Panc1 (cell line): ENCODE measurements around the gene GNAO1. TPM values are rescaled to one million over a fixed set of nuclear protein-coding genes. Genes with fewer than 3 reads are reported as not detected.

Source experiments
- ATAC-seq: fragments of 200-7000 bp; cut with Tn5 transposase; 2 replicates; pipeline ENCODE4 v1.9.1; 2020; ENCODE audit warnings: mild to moderate bottlenecking, moderate library complexity
- BruUV-seq: library from RNA; stranded (reverse); fragments of 400-500 nt; replicated peaks from 2 replicates; lab custom pipeline; 2021; lab: Mats Ljungman, UMichigan
- CTCF ChIA-PET: fragments of 300-600 bp; sonication (Branson Sonifier 250); formaldehyde crosslinking; loops from one replicate; lab custom pipeline; 2022; ENCODE audit warnings: antibody characterized with exemption; lab: Charles Lee
- POLR2A ChIA-PET: fragments of 300-600 bp; sonication (Branson Sonifier 250); formaldehyde crosslinking; loops from one replicate; lab custom pipeline; 2022; ENCODE audit warnings: antibody characterized with exemption; lab: Charles Lee
- DNase-seq: peaks from one replicate; pipeline ENCODE4 v3.0.0-alpha.2; 2010; ENCODE audit warnings: low read depth, low spot score
- H3K27ac ChIP-seq: 2 replicates; pipeline ENCODE4 v1.5.1; 2011; ENCODE audit warnings: mild to moderate bottlenecking, low read length, inconsistent platforms
- H3K27me3 ChIP-seq: fragments of 200-500 bp; sonication (Bioruptor generic); 2 replicates; pipeline ENCODE4 v1.6.0; 2014; ENCODE audit warnings: low read length, inconsistent platforms; ENCODE audit not compliant: control insufficient read depth, insufficient read depth
- H3K36me3 ChIP-seq: fragments of 200-500 bp; sonication (Bioruptor generic); 2 replicates; pipeline ENCODE4 v1.5.1; 2014; ENCODE audit warnings: inconsistent platforms, mild to moderate bottlenecking, low read length, moderate library complexity; ENCODE audit not compliant: control insufficient read depth, insufficient read depth
- H3K4me1 ChIP-seq: 2 replicates; pipeline ENCODE4 v1.5.1; 2011; ENCODE audit warnings: inconsistent platforms, mild to moderate bottlenecking, low read length, moderate library complexity; ENCODE audit not compliant: control insufficient read depth, insufficient read depth
- H3K4me3 ChIP-seq, 2 experiments: 2 replicates each; pipeline ENCODE4 v1.5.1; 2011 to 2012; ENCODE audit warnings: low read depth in 2 of 2, low read length in 2 of 2, mild to moderate bottlenecking in 2 of 2, inconsistent platforms in 1 of 2, moderate library complexity in 1 of 2
- H3K9me3 ChIP-seq: fragments of 200-500 bp; sonication (Bioruptor generic); 2 replicates; pipeline ENCODE4 v1.5.1; 2014; ENCODE audit warnings: low read depth, mild to moderate bottlenecking, inconsistent platforms, low read length, moderate library complexity; ENCODE audit not compliant: control insufficient read depth, insufficient read depth
- POLR2AphosphoS5 ChIP-seq: IDR thresholded peaks from 2 replicates; pipeline ENCODE4 v1.6.1; 2012; ENCODE audit warnings: mild to moderate bottlenecking, low read depth, low read length, moderate library complexity
- SIN3A ChIP-seq: IDR thresholded peaks from 2 replicates; pipeline ENCODE4 v1.6.1; 2012; ENCODE audit warnings: low read depth, mild to moderate bottlenecking, low read length, moderate library complexity, borderline replicate concordance; ENCODE audit not compliant: insufficient read depth
- TCF7L2 ChIP-seq: IDR thresholded peaks from 2 replicates; pipeline ENCODE4 v1.6.1; 2011; ENCODE audit warnings: mild to moderate bottlenecking, low read depth, low read length, inconsistent platforms
- in situ Hi-C: cut with HindIII; loops from 2 replicates; pipeline ENCODE4 v1.10.0; 2016; ENCODE audit warnings: low sequenced_read_pairs, low pct_unique_long_range_greater_than_20kb
- intact Hi-C: fragments of 100-400 bp; cut with micrococcal nuclease; formaldehyde crosslinking; loops from one replicate; pipeline ENCODE4 v1.10.0; 2022; ENCODE audit not compliant: unreplicated experiment
- total RNA-seq: library from RNA; stranded (reverse); gene quantifications from one replicate; pipeline ENCODE4 v1.2.1, GENCODE V29; 2021; ENCODE audit not compliant: unreplicated experiment
- TF ChIP-seq, protein P1 (sequence below): fragments of 450-650 bp; IDR thresholded peaks from 2 replicates; pipeline ENCODE4 v1.5.1; 2017; ENCODE audit warnings: mild to moderate bottlenecking
- TF ChIP-seq, protein P2 (sequence below), 2 experiments: IDR thresholded peaks; 2 replicates each; pipeline ENCODE4 v1.6.1; 2011 to 2012; ENCODE audit warnings: low read depth in 2 of 2, control low read depth in 1 of 2, low read length in 1 of 2, mild to moderate bottlenecking in 1 of 2, moderate library complexity in 1 of 2; ENCODE audit not compliant: insufficient read depth in 1 of 2

The GNAO1 gene
- total RNA-seq, 1 experiment from 2014 or later, result 33.4 TPM

DNA sequence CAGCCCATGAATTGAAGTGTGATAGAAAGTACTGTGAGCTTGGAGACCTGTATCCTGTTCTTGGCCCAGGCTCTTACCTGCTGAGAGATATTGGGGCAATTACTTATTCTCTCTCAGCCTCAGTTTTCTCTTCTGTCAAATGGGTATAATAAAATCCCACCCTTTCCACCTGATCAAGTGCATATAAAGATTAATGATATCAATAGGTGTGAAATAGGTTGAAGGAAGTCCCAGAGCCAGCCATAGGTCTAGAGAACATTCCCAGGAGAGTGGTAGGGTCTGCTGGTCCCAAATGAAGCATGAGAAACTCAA is 81.2 kb downstream of the GNAO1 start:
- no peak for DNase-seq
- no TSS peak for BruUV-seq
- intact Hi-C loops, result no loop called here
- H3K9me3 ChIP-seq, result no peaks in the 10 kb centered on the region
- POLR2A ChIA-PET, result no interaction called here
- ATAC-seq, result no peak
- no peak overlapping the region for H3K27ac ChIP-seq
- CTCF ChIA-PET, result no interaction called here
- in situ Hi-C loops, result no loop called here
- no peak overlapping the region for H3K4me3 ChIP-seq
- no peaks in the 10 kb centered on the region for H3K27me3 ChIP-seq
- no peaks in the 10 kb centered on the region for H3K36me3 ChIP-seq
- H3K4me1 ChIP-seq, result no peaks in the 10 kb centered on the region
- TF ChIP-seq TCF7L2, result no peak
- TF ChIP-seq SIN3A, result no peak
- TF ChIP-seq, protein P1, sequence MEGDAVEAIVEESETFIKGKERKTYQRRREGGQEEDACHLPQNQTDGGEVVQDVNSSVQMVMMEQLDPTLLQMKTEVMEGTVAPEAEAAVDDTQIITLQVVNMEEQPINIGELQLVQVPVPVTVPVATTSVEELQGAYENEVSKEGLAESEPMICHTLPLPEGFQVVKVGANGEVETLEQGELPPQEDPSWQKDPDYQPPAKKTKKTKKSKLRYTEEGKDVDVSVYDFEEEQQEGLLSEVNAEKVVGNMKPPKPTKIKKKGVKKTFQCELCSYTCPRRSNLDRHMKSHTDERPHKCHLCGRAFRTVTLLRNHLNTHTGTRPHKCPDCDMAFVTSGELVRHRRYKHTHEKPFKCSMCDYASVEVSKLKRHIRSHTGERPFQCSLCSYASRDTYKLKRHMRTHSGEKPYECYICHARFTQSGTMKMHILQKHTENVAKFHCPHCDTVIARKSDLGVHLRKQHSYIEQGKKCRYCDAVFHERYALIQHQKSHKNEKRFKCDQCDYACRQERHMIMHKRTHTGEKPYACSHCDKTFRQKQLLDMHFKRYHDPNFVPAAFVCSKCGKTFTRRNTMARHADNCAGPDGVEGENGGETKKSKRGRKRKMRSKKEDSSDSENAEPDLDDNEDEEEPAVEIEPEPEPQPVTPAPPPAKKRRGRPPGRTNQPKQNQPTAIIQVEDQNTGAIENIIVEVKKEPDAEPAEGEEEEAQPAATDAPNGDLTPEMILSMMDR, result no peak
- TF ChIP-seq POLR2AphosphoS5, result no peak
- TF ChIP-seq, protein P2, sequence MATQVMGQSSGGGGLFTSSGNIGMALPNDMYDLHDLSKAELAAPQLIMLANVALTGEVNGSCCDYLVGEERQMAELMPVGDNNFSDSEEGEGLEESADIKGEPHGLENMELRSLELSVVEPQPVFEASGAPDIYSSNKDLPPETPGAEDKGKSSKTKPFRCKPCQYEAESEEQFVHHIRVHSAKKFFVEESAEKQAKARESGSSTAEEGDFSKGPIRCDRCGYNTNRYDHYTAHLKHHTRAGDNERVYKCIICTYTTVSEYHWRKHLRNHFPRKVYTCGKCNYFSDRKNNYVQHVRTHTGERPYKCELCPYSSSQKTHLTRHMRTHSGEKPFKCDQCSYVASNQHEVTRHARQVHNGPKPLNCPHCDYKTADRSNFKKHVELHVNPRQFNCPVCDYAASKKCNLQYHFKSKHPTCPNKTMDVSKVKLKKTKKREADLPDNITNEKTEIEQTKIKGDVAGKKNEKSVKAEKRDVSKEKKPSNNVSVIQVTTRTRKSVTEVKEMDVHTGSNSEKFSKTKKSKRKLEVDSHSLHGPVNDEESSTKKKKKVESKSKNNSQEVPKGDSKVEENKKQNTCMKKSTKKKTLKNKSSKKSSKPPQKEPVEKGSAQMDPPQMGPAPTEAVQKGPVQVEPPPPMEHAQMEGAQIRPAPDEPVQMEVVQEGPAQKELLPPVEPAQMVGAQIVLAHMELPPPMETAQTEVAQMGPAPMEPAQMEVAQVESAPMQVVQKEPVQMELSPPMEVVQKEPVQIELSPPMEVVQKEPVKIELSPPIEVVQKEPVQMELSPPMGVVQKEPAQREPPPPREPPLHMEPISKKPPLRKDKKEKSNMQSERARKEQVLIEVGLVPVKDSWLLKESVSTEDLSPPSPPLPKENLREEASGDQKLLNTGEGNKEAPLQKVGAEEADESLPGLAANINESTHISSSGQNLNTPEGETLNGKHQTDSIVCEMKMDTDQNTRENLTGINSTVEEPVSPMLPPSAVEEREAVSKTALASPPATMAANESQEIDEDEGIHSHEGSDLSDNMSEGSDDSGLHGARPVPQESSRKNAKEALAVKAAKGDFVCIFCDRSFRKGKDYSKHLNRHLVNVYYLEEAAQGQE (IDR thresholded peaks at IDR 0.05; ENCODE audit: insufficient read depth in 1 of 2, low read depth in 2 of 2, low read length in 1 of 2), result no peak

DNA sequence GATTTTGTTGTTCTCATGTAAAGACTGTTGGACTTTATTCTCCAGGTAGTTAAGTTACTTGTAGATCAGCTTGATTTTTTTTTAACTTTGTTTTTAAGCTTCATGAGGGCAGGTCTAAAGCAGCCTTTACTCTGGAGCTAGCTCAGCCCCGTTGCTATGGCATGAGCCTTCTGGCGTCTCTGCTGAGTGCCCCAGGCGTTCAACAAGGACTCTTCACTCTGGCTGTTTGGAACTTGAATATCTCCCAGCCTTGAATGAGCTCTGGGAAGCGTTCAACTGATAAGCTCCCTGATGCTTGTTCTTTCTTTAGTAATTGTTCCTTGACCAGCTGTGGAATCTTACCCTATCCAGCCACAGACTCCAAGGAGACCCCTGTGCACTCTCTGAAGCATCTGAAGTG is 82.3 kb downstream of the GNAO1 start:
- ATAC-seq (no peak), DNase-seq (no peak)
- Histone ChIP-seq H3K36me3 (no peaks in the 10 kb centered on the region), H3K4me1 (no peaks in the 10 kb centered on the region), H3K27me3 (no peaks in the 10 kb centered on the region), H3K9me3 (no peaks in the 10 kb centered on the region), H3K4me3 (no peak overlapping the region), H3K27ac (no peak overlapping the region)
- in situ Hi-C loops, result no loop called here
- CTCF ChIA-PET, result interaction anchor here (0.9 kb wide), 1 partner anchor 11 kb away, joined by 4 read pairs; no protein-coding TSS in a partner anchor
- no TSS peak for BruUV-seq
- TF ChIP-seq, protein P1, result no peak
- TF ChIP-seq POLR2AphosphoS5 (no peak), SIN3A (no peak), TCF7L2 (no peak)
- TF ChIP-seq, protein P2 (IDR thresholded peaks at IDR 0.05; ENCODE audit: insufficient read depth in 1 of 2, low read depth in 2 of 2, low read length in 1 of 2), result no peak
- POLR2A ChIA-PET, result no interaction called here
- intact Hi-C loops, result no loop called here
